H9 (cell line): ENCODE measurements around the gene TBX5. TPM values are rescaled to one million over a fixed set of nuclear protein-coding genes. Genes with fewer than 3 reads are reported as not detected.

Source experiments
- DNase-seq: peaks from one replicate; pipeline ENCODE4 v3.0.0-alpha.2; 2017
- H2AFZ ChIP-seq: one replicate; pipeline ENCODE4 v1.6.1; 2013; ENCODE audit warnings: mild to moderate bottlenecking, low read length, control low read depth, moderate library complexity
- H2AK5ac ChIP-seq: 2 replicates; pipeline ENCODE4 v1.6.1; 2013; ENCODE audit warnings: low read length, control low read depth, mixed read lengths; ENCODE audit not compliant: insufficient read length
- H2BK120ac ChIP-seq: one replicate; pipeline ENCODE4 v1.6.1; 2013; ENCODE audit warnings: low read depth, mild to moderate bottlenecking, low read length, control low read depth, inconsistent platforms; ENCODE audit not compliant: poor library complexity, severe bottlenecking
- H2BK12ac ChIP-seq: 2 replicates; pipeline ENCODE4 v1.6.1; 2013; ENCODE audit warnings: low read length, control low read depth, mixed read lengths, low read depth; ENCODE audit not compliant: insufficient read length
- H2BK15ac ChIP-seq: 2 replicates; pipeline ENCODE4 v1.6.1; 2013; ENCODE audit warnings: low read depth, low read length, control low read depth
- H2BK20ac ChIP-seq: one replicate; pipeline ENCODE4 v1.6.1; 2013; ENCODE audit warnings: low read depth, mild to moderate bottlenecking, low read length, control low read depth, inconsistent platforms; ENCODE audit not compliant: poor library complexity, severe bottlenecking
- H2BK5ac ChIP-seq: 2 replicates; pipeline ENCODE4 v1.6.1; 2013; ENCODE audit warnings: low read length, control low read depth, mixed read lengths; ENCODE audit not compliant: insufficient read length
- H3K14ac ChIP-seq: 2 replicates; pipeline ENCODE4 v1.6.1; 2013; ENCODE audit warnings: low read length, control low read depth; ENCODE audit not compliant: insufficient read depth
- H3K18ac ChIP-seq: 2 replicates; pipeline ENCODE4 v1.6.1; 2013; ENCODE audit warnings: low read depth, mild to moderate bottlenecking, mixed read lengths, low read length, control low read depth; ENCODE audit not compliant: insufficient read length
- H3K23ac ChIP-seq: 2 replicates; pipeline ENCODE4 v1.6.1; 2013; ENCODE audit warnings: low read length, control low read depth, mixed read lengths, low read depth; ENCODE audit not compliant: insufficient read length
- H3K23me2 ChIP-seq: 2 replicates; pipeline ENCODE4 v1.6.1; 2013; ENCODE audit warnings: low read depth, mild to moderate bottlenecking, mixed read lengths, low read length, control low read depth; ENCODE audit not compliant: insufficient read length, poor library complexity, severe bottlenecking
- H3K27ac ChIP-seq: 2 replicates; pipeline ENCODE4 v1.5.1; 2013; ENCODE audit warnings: low read length, control low read depth, mixed read lengths, low read depth; ENCODE audit not compliant: insufficient read length
- H3K27me3 ChIP-seq: 2 replicates; pipeline ENCODE4 v1.6.1; 2013; ENCODE audit warnings: low read length, control low read depth, inconsistent platforms; ENCODE audit not compliant: insufficient read depth
- H3K4ac ChIP-seq: 2 replicates; pipeline ENCODE4 v1.6.1; 2013; ENCODE audit warnings: low read depth, mild to moderate bottlenecking, control low read depth, inconsistent platforms, low read length, moderate library complexity
- H3K4me1 ChIP-seq: 2 replicates; pipeline ENCODE4 v1.6.1; 2013; ENCODE audit warnings: low read length, control low read depth, inconsistent platforms; ENCODE audit not compliant: insufficient read depth
- H3K4me2 ChIP-seq: 2 replicates; pipeline ENCODE4 v1.6.1; 2013; ENCODE audit warnings: low read length, control low read depth, mixed read lengths; ENCODE audit not compliant: insufficient read length, insufficient read depth
- H3K56ac ChIP-seq: 2 replicates; pipeline ENCODE4 v1.6.1; 2013; ENCODE audit warnings: low read depth, mild to moderate bottlenecking, mixed read lengths, low read length, control low read depth; ENCODE audit not compliant: insufficient read length
- H3K79me1 ChIP-seq: 2 replicates; pipeline ENCODE4 v1.6.1; 2013; ENCODE audit warnings: low read depth, mild to moderate bottlenecking, moderate library complexity, low read length, control low read depth, inconsistent platforms; ENCODE audit not compliant: insufficient read depth, poor library complexity, severe bottlenecking
- H3K79me2 ChIP-seq: 2 replicates; pipeline ENCODE4 v1.6.1; 2013; ENCODE audit warnings: low read length, control low read depth, inconsistent platforms; ENCODE audit not compliant: insufficient read depth
- H3K9ac ChIP-seq: 2 replicates; pipeline ENCODE4 v1.6.1; 2013; ENCODE audit warnings: low read length, control low read depth, mixed read lengths; ENCODE audit not compliant: insufficient read length; ENCODE audit errors: extremely low read depth
- H3K9me3 ChIP-seq: one replicate; pipeline ENCODE4 v1.6.1; 2013; ENCODE audit warnings: low read depth, low read length, inconsistent platforms; ENCODE audit not compliant: control insufficient read depth
- H3T11ph ChIP-seq: one replicate; pipeline ENCODE4 v1.6.1; 2013; ENCODE audit warnings: mild to moderate bottlenecking, low read length, control low read depth, inconsistent platforms
- H4K20me1 ChIP-seq: one replicate; pipeline ENCODE4 v1.6.1; 2013; ENCODE audit not compliant: control insufficient read depth, insufficient read length, insufficient read depth
- H4K5ac ChIP-seq: 2 replicates; pipeline ENCODE4 v1.6.1; 2013; ENCODE audit warnings: low read depth, mild to moderate bottlenecking, mixed read lengths, low read length, control low read depth; ENCODE audit not compliant: insufficient read length
- H4K8ac ChIP-seq: replicated peaks from 2 replicates; pipeline ENCODE4 v1.6.1; 2013; ENCODE audit warnings: low read length, control low read depth, mixed read lengths, low read depth; ENCODE audit not compliant: insufficient read length
- H4K91ac ChIP-seq: 2 replicates; pipeline ENCODE4 v1.6.1; 2013; ENCODE audit warnings: low read depth, mild to moderate bottlenecking, moderate library complexity, mixed read lengths, low read length, control low read depth; ENCODE audit not compliant: insufficient read length
- H3K27ac Mint-ChIP-seq, 3 experiments: 2 replicates in 2 of 3; 3 replicates in 1 of 3; pipeline ENCODE4 v1.8.0; 2020 to 2021; ENCODE audit warnings: mixed read lengths in 3 of 3, mild to moderate bottlenecking in 1 of 3, moderate library complexity in 1 of 3
- H3K27me3 Mint-ChIP-seq: 2 replicates; pipeline ENCODE4 v1.8.0; 2021; ENCODE audit warnings: low read depth, mild to moderate bottlenecking, moderate library complexity, mixed read lengths
- H3K36me3 Mint-ChIP-seq, 3 experiments: 2 replicates in 2 of 3; 3 replicates in 1 of 3; pipeline ENCODE4 v1.8.0; 2020 to 2021; ENCODE audit warnings: low read depth in 3 of 3, mixed read lengths in 3 of 3; ENCODE audit not compliant: insufficient read depth in 1 of 3
- H3K4me1 Mint-ChIP-seq, 2 experiments: 2 replicates each; pipeline ENCODE4 v1.8.0; 2020; ENCODE audit warnings: mixed read lengths in 2 of 2
- H3K4me3 Mint-ChIP-seq, 2 experiments: 2 replicates in 1 of 2; 3 replicates in 1 of 2; pipeline ENCODE4 v1.8.0; 2020 to 2021; ENCODE audit warnings: mild to moderate bottlenecking in 2 of 2, mixed read lengths in 2 of 2, moderate library complexity in 1 of 2
- H3K9me3 Mint-ChIP-seq, 2 experiments: 2 replicates in 1 of 2; 3 replicates in 1 of 2; pipeline ENCODE4 v1.8.0; 2020; ENCODE audit warnings: mild to moderate bottlenecking in 2 of 2, mixed read lengths in 2 of 2, moderate library complexity in 1 of 2
- WGBS: extraction: QIAGEN DNeasy Blood & Tissue Kit; methylation state at CpG from one replicate; pipeline ENCODE4 v1.1.7; 2013; ENCODE audit warnings: missing lambda C conversion rate, low lambda C conversion rate, mixed read lengths; ENCODE audit not compliant: insufficient read length; ENCODE audit errors: extremely low coverage; 5-methylcytosine and 5-hydroxymethylcytosine counted together
- total RNA-seq: library from RNA; stranded (reverse); gene quantifications from 2 replicates; pipeline ENCODE4 v1.2.1, GENCODE V29; 2021
- TF ChIP-seq, protein P1 (sequence below): fragments of 200-600 bp; sonication (generic); conservative IDR thresholded peaks from 3 replicates; pipeline ENCODE4 v1.8.0; 2021; ENCODE audit warnings: antibody characterized with exemption, mild to moderate bottlenecking

Gene TBX5
- total RNA-seq, 1 experiment from 2014 or later: not detected

DNA sequence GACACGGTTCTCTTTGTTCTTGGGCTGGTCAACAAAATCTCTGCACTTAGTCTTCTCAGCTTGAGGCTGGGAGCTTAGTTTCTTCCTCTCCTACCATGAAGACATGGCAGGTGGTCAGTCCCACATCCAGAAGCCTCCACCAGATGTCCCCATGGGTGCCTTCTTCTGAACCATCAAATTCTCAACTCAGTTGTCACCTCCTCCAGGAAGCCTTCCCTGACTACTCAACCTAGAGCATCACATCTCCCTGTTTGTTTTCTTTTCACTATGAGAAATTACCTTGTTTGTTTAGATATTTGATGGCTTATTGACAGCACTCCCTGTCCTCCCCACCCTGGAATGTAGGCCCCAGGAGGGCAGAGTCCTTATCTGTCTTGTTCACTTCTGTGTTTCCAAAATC is 84.4 kb downstream of the TBX5 start:
- no peak overlapping the region for H2BK5ac ChIP-seq
- Mint-ChIP-seq H3K9me3 (no peaks in the 10 kb centered on the region), H3K4me3 (no peak overlapping the region), H3K27ac (no peak overlapping the region), H3K27me3 (peaks cover 9% of the 10 kb centered on the region), H3K4me1 (peaks cover 7 to 10% of the 10 kb centered on the region in 2 experiments), H3K36me3 (no peaks in the 10 kb centered on the region)
- no peaks in the 10 kb centered on the region for H3K4me1 ChIP-seq
- no peak overlapping the region for H3K9ac ChIP-seq
- H3K4me2 ChIP-seq: no peak overlapping the region
- H2BK20ac ChIP-seq: no peak overlapping the region
- H4K20me1 ChIP-seq: no peaks in the 10 kb centered on the region
- no peaks in the 10 kb centered on the region for H3K9me3 ChIP-seq
- DNase-seq: no peak
- H2AK5ac ChIP-seq: no peak overlapping the region
- no peak overlapping the region for H4K8ac ChIP-seq
- no peaks in the 10 kb centered on the region for H3K23me2 ChIP-seq
- no peak overlapping the region for H3K23ac ChIP-seq
- H3T11ph ChIP-seq: no peak overlapping the region
- TF ChIP-seq, protein P1, sequence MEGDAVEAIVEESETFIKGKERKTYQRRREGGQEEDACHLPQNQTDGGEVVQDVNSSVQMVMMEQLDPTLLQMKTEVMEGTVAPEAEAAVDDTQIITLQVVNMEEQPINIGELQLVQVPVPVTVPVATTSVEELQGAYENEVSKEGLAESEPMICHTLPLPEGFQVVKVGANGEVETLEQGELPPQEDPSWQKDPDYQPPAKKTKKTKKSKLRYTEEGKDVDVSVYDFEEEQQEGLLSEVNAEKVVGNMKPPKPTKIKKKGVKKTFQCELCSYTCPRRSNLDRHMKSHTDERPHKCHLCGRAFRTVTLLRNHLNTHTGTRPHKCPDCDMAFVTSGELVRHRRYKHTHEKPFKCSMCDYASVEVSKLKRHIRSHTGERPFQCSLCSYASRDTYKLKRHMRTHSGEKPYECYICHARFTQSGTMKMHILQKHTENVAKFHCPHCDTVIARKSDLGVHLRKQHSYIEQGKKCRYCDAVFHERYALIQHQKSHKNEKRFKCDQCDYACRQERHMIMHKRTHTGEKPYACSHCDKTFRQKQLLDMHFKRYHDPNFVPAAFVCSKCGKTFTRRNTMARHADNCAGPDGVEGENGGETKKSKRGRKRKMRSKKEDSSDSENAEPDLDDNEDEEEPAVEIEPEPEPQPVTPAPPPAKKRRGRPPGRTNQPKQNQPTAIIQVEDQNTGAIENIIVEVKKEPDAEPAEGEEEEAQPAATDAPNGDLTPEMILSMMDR: no peak
- H2BK12ac ChIP-seq: no peak overlapping the region
- no peak overlapping the region for H3K4ac ChIP-seq
- H3K56ac ChIP-seq: no peak overlapping the region
- H3K14ac ChIP-seq: no peak overlapping the region
- H2BK120ac ChIP-seq: no peak overlapping the region
- no peak overlapping the region for H3K27ac ChIP-seq
- no peak overlapping the region for H3K18ac ChIP-seq
- no peak overlapping the region for H2AFZ ChIP-seq
- H4K5ac ChIP-seq: no peak overlapping the region
- H3K79me1 ChIP-seq: no peaks in the 10 kb centered on the region
- H4K91ac ChIP-seq: no peak overlapping the region
- H2BK15ac ChIP-seq: no peak overlapping the region
- H3K79me2 ChIP-seq: no peaks in the 10 kb centered on the region
- WGBS: no CpG with 5 or more reads among the region's 1 CpG
- no peaks in the 10 kb centered on the region for H3K27me3 ChIP-seq
